Measurements from ENCODE around the gene C12orf56. TPM values are rescaled to one million over a fixed set of nuclear protein-coding genes. Genes with fewer than 3 reads are reported as not detected.

C12orf56 gene
- total and polyA plus RNA-seq, 9 of the 15 experiments (the other 6 are each of a cell fraction or from before 2014, with no cell fraction given) = 0.40 to 4.8 (median 1.2) TPM

- TF ChIP-seq JUND (IDR thresholded peaks at IDR 0.05; ENCODE audit: borderline replicate concordance, low read depth, low read length) (peak; percentile 95), JUND (tag; IDR thresholded peaks at IDR 0.05; ENCODE audit: borderline replicate concordance, low read depth, low read length) (peak; percentile 94), PHF21A (IDR thresholded peaks at IDR 0.05; ENCODE audit: borderline replicate concordance, low read depth) (peak; percentile 62; the same call in 1 of the 2 replicates), MECOM (CRISPR knock-in tag; IDR thresholded peaks at IDR 0.05) (0 out of 2 replicates have a peak, but pooled peaks have one; percentile 14), MCM5 (IDR thresholded peaks at IDR 0.05; ENCODE audit: low read depth) (no peak), TAF9B (IDR thresholded peaks at IDR 0.05; ENCODE audit: partially characterized antibody) (peak; percentile 41), HNRNPK (IDR thresholded peaks at IDR 0.05; ENCODE audit: low read depth, low read length, poor library complexity, severe bottlenecking) (no peak), UBTF (IDR thresholded peaks at IDR 0.05; ENCODE audit: borderline replicate concordance in 1 of 2, low read depth in 2 of 2, low read length in 2 of 2) (no peak), PREB (CRISPR knock-in tag; IDR thresholded peaks at IDR 0.05) (0 out of 2 replicates have a peak, but pooled peaks have one; percentile 51), PKNOX1 (IDR thresholded peaks at IDR 0.05) (peak; percentile 77), GTF2E2 (tag; IDR thresholded peaks at IDR 0.05) (peak; percentile 55; the same call in 1 of the 2 replicates), EGR1 (conservative IDR thresholded peaks at IDR 0.05) (0 out of 2 replicates have a peak, but pooled peaks have one; percentile 39), NRF1 (conservative IDR thresholded peaks at IDR 0.05 in 1 of 2, IDR thresholded peaks at IDR 0.05 in 1 of 2) (peak; percentile 91 to 93), KLF13 (tag; IDR thresholded peaks at IDR 0.05; ENCODE audit: borderline replicate concordance, low read depth) (no peak), TAF7 (tag; IDR thresholded peaks at IDR 0.05) (peak; percentile 75), ZNF766 (CRISPR knock-in tag; conservative IDR thresholded peaks at IDR 0.05) (peak; percentile 89), FOXK2 (conservative IDR thresholded peaks at IDR 0.05 in 1 of 2, IDR thresholded peaks at IDR 0.05 in 1 of 2; ENCODE audit: low read depth in 2 of 2) (peak in 1 of 2 experiments; percentile 61; a peak in 2 of 4 replicates), TFAP4 (CRISPR knock-in tag; IDR thresholded peaks at IDR 0.05; ENCODE audit: borderline replicate concordance) (peak; percentile 82), KDM4B (IDR thresholded peaks at IDR 0.05; ENCODE audit: borderline replicate concordance in 2 of 2, low read depth in 1 of 2) (peak in 1 of 2 experiments; percentile 20; a peak in 1 of 4 replicates), ZNF175 (CRISPR knock-in tag; IDR thresholded peaks at IDR 0.05; ENCODE audit: low read depth) (peak; percentile 55; the same call in 1 of the 2 replicates), ZBTB8A (IDR thresholded peaks at IDR 0.05; ENCODE audit: partially characterized antibody) (no peak)
Observed at GRCh38 chr12:64222009-64222765, 168.4 kb downstream of the C12orf56 start, which contains the start of gene KICS2 (continued).

Data from K562 (cell line).